Limb (tissue), 2 donors: Measurements from ENCODE around the gene FCF1.

ENCODE experiments used
- DNase-seq, 2 donors: peaks; one replicate each; pipeline ENCODE4 v3.0.0-alpha.2; 2016; ENCODE audit errors: extremely low spot score in 2 of 2

FCF1 gene

GRCh38 chr14:74763803-74764531 lies 51.0 kb downstream of the FCF1 start:
- DNase-seq, result no peak

GRCh38 chr14:74765721-74766120 lies 52.8 kb downstream of the FCF1 start:
- DNase-seq, result no peak

- no peak for DNase-seq
Measured at GRCh38 chr14:74771399-74771798, 58.5 kb downstream of the FCF1 start.

GRCh38 chr14:74784634-74785033 lies 71.7 kb downstream of the FCF1 start:
- no peak for DNase-seq

GRCh38 chr14:74785056-74785613 lies 72.2 kb downstream of the FCF1 start:
- no peak for DNase-seq

GRCh38 chr14:74786796-74787315 lies 73.9 kb downstream of the FCF1 start:
- no peak for DNase-seq
